NCI-H2227 (cell line): ENCODE data around the gene GPR107.

Experiments
- DNase-seq: peaks from one replicate; lab custom pipeline; 2025; ENCODE audit not compliant: unreplicated experiment; lab: John Stamatoyannopoulos, UW

Gene GPR107

GRCh38 chr9:130179331-130179907 lies 125.7 kb downstream of the GPR107 start:
- no peak for DNase-seq

- DNase-seq: no peak
These were observed 126.8 kb downstream of the GPR107 start for GRCh38 chr9:130180516-130180915.

GRCh38 chr9:130181678-130182380 lies 128.1 kb downstream of the GPR107 start:
- DNase-seq: no peak

- no peak for DNase-seq
These were observed 128.7 kb downstream of the GPR107 start for GRCh38 chr9:130182381-130182909.

- no peak for DNase-seq
These were observed 129.5 kb downstream of the GPR107 start for GRCh38 chr9:130183133-130183762.

- DNase-seq: peak; percentile 44
These were observed 131.3 kb downstream of the GPR107 start for GRCh38 chr9:130185017-130185416.

- DNase-seq: peak; percentile 65
These were observed 131.9 kb downstream of the GPR107 start for GRCh38 chr9:130185490-130186031.

- no peak for DNase-seq
These were observed 132.3 kb downstream of the GPR107 start for GRCh38 chr9:130186051-130186450.

GRCh38 chr9:130186839-130187522 lies 133.3 kb downstream of the GPR107 start:
- peak; percentile 28 for DNase-seq

GRCh38 chr9:130187523-130187846 lies 133.8 kb downstream of the GPR107 start:
- DNase-seq: no peak

GRCh38 chr9:130188860-130189481 lies 135.3 kb downstream of the GPR107 start:
- DNase-seq: no peak
